Measurements from ENCODE around the gene DEDD.
A peak's percentile ranks its signal among the peaks of the same experiment; 100 is the strongest.

The DEDD gene

DNA sequence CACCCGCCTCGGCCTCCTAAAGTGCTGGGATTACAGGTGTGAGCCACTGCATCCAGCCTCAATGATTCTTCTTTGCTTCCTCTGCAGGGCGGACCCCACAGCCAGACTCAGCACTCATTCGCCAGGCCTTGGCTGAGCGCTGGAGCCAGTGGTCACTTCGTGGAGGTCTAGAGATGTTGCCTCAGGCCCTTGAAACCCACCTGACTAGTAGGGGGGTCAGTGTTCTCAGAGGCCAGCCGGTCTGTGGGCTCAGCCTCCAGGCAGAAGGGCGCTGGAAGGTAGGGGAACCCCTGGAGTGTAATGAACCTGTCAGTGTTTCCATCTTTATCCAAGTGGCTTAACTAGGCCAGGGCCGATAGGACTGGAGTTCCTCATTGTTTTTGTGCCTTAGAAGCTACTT lies 36.4 kb upstream of the DEDD start:
- no peaks in the 10 kb centered on the region for H3K9me3 Mint-ChIP-seq
- no peak overlapping the region for H3K4me3 Mint-ChIP-seq
- peaks cover 73% of the 10 kb centered on the region for H3K4me1 Mint-ChIP-seq
- ATAC-seq (no peak), DNase-seq (no peak)
- H3K27me3 Mint-ChIP-seq, result no peaks in the 10 kb centered on the region
- no peak overlapping the region for H3K27ac Mint-ChIP-seq

DNA sequence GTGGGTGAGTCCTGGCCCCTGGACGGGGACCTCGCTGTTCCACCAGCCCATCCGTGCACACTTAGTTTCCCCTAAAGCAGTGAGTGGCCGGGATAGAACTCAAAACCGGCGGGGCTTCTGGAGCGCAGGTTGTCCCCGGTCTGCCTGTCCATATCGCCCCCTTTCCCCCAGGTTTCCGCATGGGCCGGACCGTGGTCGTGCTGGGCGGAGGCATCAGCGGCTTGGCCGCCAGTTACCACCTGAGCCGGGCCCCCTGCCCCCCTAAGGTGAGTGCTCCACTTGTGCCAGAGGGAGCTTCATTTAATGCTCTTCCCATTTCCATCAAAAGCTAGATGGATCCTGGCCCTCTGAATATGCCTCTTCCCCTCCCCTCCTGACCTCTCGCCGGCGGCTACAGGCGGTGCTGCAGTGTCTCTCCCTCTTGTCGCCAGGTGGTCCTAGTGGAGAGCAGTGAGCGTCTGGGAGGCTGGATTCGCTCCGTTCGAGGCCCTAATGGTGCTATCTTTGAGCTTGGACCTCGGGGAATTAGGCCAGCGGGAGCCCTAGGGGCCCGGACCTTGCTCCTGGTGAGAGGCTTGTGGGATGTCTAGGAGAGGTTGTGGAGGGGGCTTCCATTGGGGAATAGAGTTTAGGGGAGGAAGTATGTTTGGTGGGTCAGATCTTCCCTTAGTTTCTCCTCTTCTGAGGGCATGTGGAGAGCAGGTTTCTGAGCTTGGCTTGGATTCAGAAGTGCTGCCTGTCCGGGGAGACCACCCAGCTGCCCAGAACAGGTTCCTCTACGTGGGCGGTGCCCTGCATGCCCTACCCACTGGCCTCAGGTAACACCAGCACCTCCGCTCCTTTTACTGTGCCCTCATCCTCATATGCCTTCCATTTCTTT lies 34.4 kb upstream of the DEDD start:
- no peaks in the 10 kb centered on the region for H3K9me3 Mint-ChIP-seq
- ATAC-seq (no peak), DNase-seq (no peak)
- H3K27me3 Mint-ChIP-seq, result no peaks in the 10 kb centered on the region
- peak overlapping the region; percentile 97 to 100 for H3K27ac Mint-ChIP-seq
- H3K4me3 Mint-ChIP-seq, result peak overlapping the region; percentile 86 to 96
- peaks cover 73% of the 10 kb centered on the region for H3K4me1 Mint-ChIP-seq

DNA sequence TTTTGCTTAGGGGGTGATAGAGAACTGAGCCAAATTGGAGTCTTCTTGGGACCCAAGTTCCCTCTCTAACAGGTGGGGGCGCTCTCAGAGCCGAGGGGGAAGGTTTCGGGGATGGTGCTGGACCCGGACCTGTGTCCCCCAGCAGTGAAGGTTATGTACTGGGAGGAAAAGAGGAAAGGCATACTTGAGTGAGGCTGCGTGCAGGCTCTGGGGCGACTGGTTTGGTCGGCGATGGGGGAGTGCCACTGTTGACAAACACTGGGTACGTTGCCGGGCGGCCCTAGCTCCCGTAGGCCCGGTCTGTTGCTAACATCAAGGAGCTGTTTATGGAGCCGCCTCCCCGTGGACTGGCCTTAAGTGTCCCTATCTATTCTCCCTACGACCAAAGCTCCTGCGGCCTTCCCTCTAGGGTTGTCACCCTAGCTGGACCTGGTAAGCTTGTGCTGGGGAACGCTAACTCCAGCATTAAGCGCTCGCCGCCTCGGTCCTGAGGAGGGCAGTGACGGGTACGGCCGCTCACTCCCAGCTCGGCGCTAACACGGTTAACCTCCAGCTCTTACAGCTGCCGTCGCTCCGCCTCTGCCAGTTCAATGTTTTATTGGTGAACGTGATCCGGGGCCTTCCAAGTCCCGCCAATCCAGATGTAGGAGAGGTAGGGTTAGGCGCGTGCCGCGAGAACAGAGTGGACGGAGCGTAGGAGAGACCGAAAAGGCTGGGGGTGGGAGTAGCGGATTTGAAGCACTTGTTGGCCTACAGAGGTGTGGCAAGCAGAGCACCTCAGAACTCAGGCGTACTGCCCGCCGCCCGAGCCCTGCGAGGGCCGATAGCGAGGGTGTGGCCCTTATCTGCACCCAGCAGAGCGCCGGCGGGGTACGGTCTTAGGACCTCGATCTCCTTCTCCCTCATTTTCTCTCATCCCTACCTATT lies 33.5 kb upstream of the DEDD start, which contains the start of gene PPOX:
Gene PPOX (plus strand): TSS at position 685 of the 927 bp plus-strand sequence. CDS start 422 bp downstream, outside the sequence.
- DNase-seq (peak; percentile 91 to 97), ATAC-seq (peak; percentile 96)
- Mint-ChIP-seq H3K27ac (peak within 1 kb of the TSS; percentile 97 to 100), H3K9me3 (no peaks in the 10 kb centered on the region), H3K27me3 (no peaks in the 10 kb centered on the region), H3K4me3 (peak within 1 kb of the TSS; percentile 86 to 96), H3K4me1 (peaks cover 73% of the 10 kb centered on the region)

DNA sequence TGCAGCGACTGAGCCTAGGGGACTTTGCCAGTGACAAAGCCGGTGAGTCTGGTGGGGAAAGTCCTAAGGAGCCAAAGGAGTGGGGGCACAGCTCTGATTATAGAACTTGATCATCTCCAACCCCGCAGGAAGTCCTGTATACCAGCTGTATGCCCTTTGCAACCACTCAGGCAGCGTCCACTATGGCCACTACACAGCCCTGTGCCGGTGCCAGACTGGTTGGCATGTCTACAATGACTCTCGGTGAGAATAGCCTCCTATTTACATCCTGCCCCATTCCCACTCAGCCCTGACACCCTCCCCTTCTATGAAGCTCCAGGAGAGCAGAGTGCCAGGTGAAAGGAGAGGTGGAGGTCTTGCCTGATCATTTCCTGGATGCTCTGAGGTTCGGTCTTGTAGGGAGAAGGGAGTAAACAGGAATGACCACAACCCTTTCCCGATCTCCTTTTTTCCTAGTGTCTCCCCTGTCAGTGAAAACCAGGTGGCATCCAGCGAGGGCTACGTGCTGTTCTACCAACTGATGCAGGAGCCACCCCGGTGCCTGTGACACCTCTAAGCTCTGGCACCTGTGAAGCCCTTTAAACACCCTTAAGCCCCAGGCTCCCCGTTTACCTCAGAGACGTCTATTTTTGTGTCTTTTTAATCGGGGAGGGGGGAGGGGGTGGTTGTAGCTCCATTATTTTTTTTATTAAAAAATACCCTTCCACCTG lies 32.6 kb upstream of the DEDD start:
- peak overlapping the region; percentile 36 to 96 for H3K4me3 Mint-ChIP-seq
- peaks cover 81% of the 10 kb centered on the region for H3K4me1 Mint-ChIP-seq
- H3K9me3 Mint-ChIP-seq, result no peaks in the 10 kb centered on the region
- DNase-seq, result no peak
- H3K27ac Mint-ChIP-seq, result peak overlapping the region; percentile 90 to 97
- no peak for ATAC-seq
- H3K27me3 Mint-ChIP-seq, result no peaks in the 10 kb centered on the region

DNA sequence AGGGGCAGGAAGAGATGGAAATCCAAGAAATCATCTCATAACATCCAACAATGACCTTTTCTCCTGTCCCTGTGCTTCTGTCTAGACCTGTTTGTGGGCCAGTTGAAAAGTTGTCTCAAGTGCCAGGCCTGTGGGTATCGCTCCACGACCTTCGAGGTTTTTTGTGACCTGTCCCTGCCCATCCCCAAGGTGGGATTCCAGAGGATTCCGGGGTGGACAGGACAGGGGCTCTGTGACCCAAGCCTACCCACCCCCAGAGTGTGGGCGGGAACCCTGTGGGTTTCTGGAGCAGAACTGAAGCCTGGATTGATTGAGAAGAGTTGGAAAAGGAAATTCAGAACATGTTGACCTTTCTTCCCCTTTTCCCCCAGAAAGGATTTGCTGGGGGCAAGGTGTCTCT lies 31.3 kb upstream of the DEDD start:
- no peaks in the 10 kb centered on the region for H3K27me3 Mint-ChIP-seq
- DNase-seq (no peak), ATAC-seq (no peak)
- H3K4me1 Mint-ChIP-seq, result peaks cover 87% of the 10 kb centered on the region
- H3K4me3 Mint-ChIP-seq, result no peak overlapping the region
- peak overlapping the region in 1 of 2 donors; percentile 8 for H3K27ac Mint-ChIP-seq
- no peaks in the 10 kb centered on the region for H3K9me3 Mint-ChIP-seq

DNA sequence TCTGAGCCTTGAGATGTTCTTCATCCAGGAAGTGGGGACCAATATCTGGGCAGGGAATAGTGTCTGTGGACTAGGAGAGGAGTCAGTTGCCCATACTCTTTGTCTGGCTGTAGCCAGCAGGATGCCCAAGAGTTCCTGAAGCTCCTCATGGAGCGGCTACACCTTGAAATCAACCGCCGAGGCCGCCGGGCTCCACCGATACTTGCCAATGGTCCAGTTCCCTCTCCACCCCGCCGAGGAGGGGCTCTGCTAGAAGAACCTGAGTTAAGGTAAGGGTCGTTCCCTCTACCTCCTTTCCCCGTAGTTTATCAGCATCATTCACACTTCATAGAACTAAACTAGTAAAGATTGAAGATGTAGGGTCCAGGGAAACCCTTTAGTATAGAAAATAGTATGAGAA lies 30.3 kb upstream of the DEDD start:
- DNase-seq (no peak), ATAC-seq (no peak)
- Mint-ChIP-seq H3K4me3 (no peak overlapping the region), H3K4me1 (peaks cover 89% of the 10 kb centered on the region), H3K27ac (peak overlapping the region in 1 of 2 donors; percentile 83), H3K27me3 (no peaks in the 10 kb centered on the region), H3K9me3 (no peaks in the 10 kb centered on the region)

DNA sequence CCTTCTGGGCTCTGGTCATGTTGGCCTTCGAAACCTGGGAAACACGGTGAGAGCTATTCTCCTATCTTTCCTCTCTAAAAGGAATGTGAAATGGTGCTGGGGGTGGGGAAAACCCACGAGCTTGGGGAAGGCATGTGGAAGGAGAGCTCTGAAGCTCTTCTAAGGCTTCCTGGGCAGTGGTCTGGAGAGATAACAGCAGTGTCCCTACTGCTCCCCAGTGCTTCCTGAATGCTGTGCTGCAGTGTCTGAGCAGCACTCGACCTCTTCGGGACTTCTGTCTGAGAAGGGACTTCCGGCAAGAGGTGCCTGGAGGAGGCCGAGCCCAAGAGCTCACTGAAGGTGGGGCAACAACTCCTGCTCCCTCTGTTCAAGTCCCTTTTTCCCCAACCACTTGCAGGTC lies 29.6 kb upstream of the DEDD start:
- H3K27me3 Mint-ChIP-seq, result no peaks in the 10 kb centered on the region
- H3K9me3 Mint-ChIP-seq, result no peaks in the 10 kb centered on the region
- no peak overlapping the region for H3K4me3 Mint-ChIP-seq
- ATAC-seq, result no peak
- H3K27ac Mint-ChIP-seq, result peak overlapping the region in 1 of 2 donors; percentile 5
- no peak for DNase-seq
- peaks cover 82% of the 10 kb centered on the region for H3K4me1 Mint-ChIP-seq

DNA sequence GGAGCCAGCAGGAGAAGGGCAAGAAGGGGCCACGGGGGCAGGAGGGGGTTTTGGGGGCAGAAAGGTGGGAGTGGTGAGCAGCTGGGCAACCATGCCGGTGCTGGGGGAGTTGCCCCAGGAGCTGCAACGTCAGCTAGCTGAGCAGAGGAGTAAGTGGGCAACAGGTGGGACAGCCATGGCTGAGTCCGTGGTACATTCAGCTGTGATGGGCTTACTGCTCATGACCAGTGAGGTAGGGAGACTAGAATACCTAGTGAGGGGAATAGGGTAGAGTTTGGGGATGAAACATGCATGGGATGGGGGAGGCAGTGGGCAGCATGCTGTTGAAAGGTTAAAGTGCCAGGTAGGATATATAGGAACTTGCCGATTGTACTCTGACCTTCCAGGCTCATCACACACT lies 29.2 kb upstream of the DEDD start:
- Mint-ChIP-seq H3K9me3 (no peaks in the 10 kb centered on the region), H3K27ac (peak overlapping the region; percentile 5 to 84), H3K4me1 (peaks cover 78% of the 10 kb centered on the region), H3K4me3 (no peak overlapping the region), H3K27me3 (no peaks in the 10 kb centered on the region)
- no peak for DNase-seq
- no peak for ATAC-seq

DNA sequence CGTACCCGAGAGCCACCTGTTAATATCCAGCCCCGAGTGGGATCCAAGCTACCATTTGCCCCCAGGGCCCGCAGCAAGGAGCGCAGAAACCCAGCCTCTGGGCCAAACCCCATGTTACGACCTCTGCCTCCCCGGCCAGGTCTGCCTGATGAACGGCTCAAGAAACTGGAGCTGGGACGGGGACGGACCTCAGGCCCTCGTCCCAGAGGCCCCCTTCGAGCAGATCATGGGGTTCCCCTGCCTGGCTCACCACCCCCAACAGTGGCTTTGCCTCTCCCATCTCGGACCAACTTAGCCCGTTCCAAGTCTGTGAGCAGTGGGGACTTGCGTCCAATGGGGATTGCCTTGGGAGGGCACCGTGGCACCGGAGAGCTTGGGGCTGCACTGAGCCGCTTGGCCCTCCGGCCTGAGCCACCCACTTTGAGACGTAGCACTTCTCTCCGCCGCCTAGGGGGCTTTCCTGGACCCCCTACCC lies 28.2 kb upstream of the DEDD start:
- Mint-ChIP-seq H3K9me3 (no peaks in the 10 kb centered on the region), H3K27ac (peak overlapping the region; percentile 7 to 22), H3K4me1 (peaks cover 79% of the 10 kb centered on the region), H3K27me3 (no peaks in the 10 kb centered on the region), H3K4me3 (peak overlapping the region; percentile 90 to 94)
- no peak for DNase-seq
- ATAC-seq, result no peak

DNA sequence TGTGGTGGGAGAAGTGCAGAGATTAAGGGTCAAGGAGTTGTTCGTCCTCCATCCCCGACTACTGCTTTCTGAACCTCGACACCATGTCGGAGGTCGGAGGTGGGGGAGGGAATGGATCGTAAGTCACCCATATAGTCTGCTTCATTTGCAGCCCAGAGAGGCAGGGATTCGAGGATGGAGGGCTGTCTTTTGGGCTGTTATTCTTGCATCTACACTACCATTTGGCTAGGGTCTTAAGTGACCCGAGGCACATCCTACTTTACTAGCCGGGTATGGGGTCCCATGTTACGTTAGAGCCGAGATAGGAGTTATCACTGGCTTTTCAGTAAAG lies 27.4 kb upstream of the DEDD start:
- Mint-ChIP-seq H3K4me1 (peaks cover 79% of the 10 kb centered on the region), H3K27ac (peak overlapping the region; percentile 94 to 97), H3K9me3 (no peaks in the 10 kb centered on the region), H3K27me3 (no peaks in the 10 kb centered on the region), H3K4me3 (peak overlapping the region; percentile 90 to 94)
- ATAC-seq, result no peak
- DNase-seq, result no peak

DNA sequence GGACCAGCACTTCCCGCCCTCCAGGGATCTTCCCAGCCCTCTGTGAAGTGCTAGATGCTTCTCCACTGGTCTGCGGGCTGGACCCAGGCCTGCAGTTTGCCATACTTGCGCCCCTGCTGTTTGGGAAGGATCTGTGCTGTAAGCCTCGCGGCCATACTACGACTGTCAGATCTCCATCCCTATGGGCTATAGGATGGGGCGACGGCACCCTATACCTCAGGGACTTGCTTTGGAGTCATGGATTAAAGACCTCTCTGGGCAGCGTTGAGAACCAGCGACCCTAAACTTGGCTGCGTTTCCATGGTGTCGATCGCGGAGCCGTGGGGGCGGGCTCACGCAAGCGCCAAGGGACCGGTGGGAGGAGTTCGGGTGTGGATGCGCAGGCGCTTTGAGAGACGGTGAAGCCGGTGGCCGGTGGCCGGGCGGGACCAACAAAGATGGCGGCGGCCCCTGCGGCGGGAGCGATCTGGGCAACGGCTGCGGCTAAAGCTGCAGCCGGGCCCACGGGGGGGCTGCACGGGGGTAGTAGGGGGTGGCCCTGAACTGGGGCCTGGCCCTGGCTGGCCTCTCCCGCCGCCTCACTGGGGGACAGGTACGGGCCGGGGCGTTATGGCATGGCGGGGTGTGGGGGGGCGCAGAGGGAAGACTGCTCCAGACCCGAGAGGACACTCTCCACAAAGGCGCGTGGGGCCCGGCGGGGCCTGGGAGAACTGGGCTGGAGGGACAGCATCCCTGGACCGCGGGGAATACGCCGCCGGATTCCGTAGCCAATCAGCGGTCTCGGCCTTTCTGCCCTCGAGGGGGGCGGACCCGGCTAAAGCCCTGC lies 26.8 kb upstream of the DEDD start, which contains the start of gene USP21:
Gene USP21 (plus strand): TSS at position 414 of the 826 bp plus-strand sequence. CDS start 1,141 bp downstream, outside the sequence.
- Mint-ChIP-seq H3K4me3 (peak within 1 kb of the TSS; percentile 90 to 94), H3K9me3 (no peaks in the 10 kb centered on the region), H3K27ac (peak within 1 kb of the TSS; percentile 94 to 97), H3K4me1 (peaks cover 79% of the 10 kb centered on the region), H3K27me3 (no peaks in the 10 kb centered on the region)
- ATAC-seq (peak; percentile 92), DNase-seq (peak; percentile 88 to 90)

DNA sequence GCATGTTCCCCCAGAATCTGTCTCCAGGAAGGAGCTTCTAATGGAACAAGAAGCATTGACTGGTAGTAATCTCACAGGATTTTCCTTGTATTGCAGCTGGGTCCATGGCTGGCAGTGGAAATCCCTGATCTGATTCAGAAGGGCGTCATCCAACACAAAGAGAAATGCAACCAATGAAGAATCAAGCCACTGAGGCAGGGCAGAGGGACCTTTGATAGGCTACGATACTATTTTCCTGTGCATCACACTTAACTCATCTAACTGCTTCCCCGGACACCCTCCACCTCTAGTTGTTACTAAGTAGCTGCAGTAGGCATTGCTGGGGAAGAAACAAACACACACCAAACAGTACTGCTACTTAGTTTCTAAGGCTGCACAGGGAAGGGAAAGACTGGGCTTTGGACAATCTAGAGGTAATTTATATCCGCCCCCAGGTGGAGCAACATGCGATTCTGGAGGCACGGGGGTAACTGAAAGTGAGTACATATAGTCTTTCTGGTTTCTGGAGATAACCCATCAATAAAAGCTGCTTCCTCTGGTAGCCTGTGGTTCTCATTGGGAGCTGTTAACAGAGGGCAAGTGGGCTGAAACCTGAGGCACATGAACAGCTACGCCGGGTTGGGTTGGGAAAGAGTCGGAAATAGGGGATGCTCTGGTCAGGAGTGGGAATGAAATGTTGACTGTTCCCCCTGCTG lies 26.0 kb upstream of the DEDD start:
- ATAC-seq, result no peak
- Mint-ChIP-seq H3K27me3 (no peaks in the 10 kb centered on the region), H3K4me3 (peak overlapping the region; percentile 90 to 94), H3K4me1 (peaks cover 71% of the 10 kb centered on the region), H3K27ac (peak overlapping the region; percentile 64 to 94), H3K9me3 (no peaks in the 10 kb centered on the region)
- DNase-seq, result no peak

DNA sequence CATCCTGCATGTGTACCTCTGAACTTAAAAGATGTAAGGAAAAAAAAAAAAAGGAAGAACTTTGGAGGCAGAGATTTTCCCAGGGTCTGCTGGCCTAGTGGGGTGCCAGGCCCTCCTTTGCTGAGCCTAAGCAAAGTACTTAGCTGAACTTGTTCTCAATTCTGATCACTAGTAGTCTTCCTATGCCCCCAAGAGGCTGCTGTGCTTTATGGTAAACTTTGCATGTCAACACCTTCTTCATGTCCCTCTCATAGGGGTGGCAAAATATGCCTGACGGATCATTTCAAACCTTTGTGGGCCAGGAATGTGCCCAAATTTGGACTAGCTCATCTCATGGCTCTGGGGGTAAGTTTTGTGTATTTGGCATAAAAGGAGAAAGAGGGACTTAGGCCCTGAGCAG lies 25.4 kb upstream of the DEDD start:
- no peak for ATAC-seq
- DNase-seq, result no peak
- peaks cover 65% of the 10 kb centered on the region for H3K4me1 Mint-ChIP-seq
- no peak overlapping the region for H3K4me3 Mint-ChIP-seq
- H3K27ac Mint-ChIP-seq, result peak overlapping the region in 1 of 2 donors; percentile 66
- no peaks in the 10 kb centered on the region for H3K9me3 Mint-ChIP-seq
- no peaks in the 10 kb centered on the region for H3K27me3 Mint-ChIP-seq
